ENCODE measurements around the gene GPRIN3. TPM values are rescaled to one million over a fixed set of nuclear protein-coding genes. Genes with fewer than 3 reads are reported as not detected.

GPRIN3 gene
- total and polyA plus RNA-seq, 3 donors from 2014 or later = 0.58 to 2.5 (median 2.2) TPM

DNA sequence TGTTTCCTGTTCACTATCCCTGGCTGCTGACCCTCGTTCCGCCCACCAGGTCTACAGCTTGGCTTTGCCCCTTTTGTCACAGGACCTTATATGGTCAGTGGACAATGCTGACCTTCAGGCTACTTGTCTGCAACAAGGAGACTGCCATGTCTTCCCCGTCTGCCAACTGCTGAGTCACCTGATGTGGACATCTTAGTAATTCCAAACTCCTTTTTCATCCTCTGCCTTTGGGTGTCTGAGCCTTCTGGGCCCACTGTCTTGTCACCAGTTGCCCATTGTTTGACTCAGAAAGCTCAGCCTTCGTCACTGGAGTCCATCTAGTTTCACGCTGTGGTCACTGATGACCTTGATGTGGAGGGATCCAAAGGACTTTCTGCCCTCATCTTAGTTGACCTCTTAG lies 30.2 kb downstream of the GPRIN3 start:
- intact Hi-C loops (cut with DNase I; ENCODE audit: low total_unique reads) = no loop called here
- no peak overlapping the region for H3K4me3 ChIP-seq
- TF ChIP-seq POLR2A (IDR thresholded peaks at IDR 0.05) = no peak
- H3K27me3 ChIP-seq = no peaks in the 10 kb centered on the region
- no peaks in the 10 kb centered on the region for H3K4me1 ChIP-seq
- 93 to 98% methylated on average over 5 of the region's 5 CpGs for WGBS, 2 donors
- H3K27ac ChIP-seq = no peak overlapping the region
- no peaks in the 10 kb centered on the region for H3K9me3 ChIP-seq
- no peak for DNase-seq
- no peaks in the 10 kb centered on the region for H3K36me3 ChIP-seq (ENCODE audit: low read depth, missing control alignments)

DNA sequence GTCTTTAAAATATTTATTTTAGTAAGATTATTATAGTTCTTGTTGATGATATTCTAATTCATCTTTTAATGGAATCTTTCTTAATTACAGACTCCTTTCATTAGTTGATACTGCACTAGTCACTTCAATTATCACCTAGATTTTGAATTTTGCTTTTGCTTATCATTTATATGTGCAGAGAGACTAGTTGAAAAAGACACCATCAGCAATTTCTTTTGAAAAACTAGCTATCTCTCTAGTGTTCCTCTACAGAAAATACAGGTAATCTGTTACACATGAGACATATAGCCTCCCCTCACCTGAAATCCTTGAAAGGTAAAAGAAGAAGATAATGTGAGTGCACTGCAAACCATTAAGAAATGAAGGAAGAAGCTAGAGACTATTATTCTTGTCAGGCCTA lies 31.3 kb downstream of the GPRIN3 start:
- H3K9me3 ChIP-seq = no peaks in the 10 kb centered on the region
- H3K27ac ChIP-seq = no peak overlapping the region
- H3K4me1 ChIP-seq = no peaks in the 10 kb centered on the region
- TF ChIP-seq, protein P1, sequence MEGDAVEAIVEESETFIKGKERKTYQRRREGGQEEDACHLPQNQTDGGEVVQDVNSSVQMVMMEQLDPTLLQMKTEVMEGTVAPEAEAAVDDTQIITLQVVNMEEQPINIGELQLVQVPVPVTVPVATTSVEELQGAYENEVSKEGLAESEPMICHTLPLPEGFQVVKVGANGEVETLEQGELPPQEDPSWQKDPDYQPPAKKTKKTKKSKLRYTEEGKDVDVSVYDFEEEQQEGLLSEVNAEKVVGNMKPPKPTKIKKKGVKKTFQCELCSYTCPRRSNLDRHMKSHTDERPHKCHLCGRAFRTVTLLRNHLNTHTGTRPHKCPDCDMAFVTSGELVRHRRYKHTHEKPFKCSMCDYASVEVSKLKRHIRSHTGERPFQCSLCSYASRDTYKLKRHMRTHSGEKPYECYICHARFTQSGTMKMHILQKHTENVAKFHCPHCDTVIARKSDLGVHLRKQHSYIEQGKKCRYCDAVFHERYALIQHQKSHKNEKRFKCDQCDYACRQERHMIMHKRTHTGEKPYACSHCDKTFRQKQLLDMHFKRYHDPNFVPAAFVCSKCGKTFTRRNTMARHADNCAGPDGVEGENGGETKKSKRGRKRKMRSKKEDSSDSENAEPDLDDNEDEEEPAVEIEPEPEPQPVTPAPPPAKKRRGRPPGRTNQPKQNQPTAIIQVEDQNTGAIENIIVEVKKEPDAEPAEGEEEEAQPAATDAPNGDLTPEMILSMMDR (IDR thresholded peaks at IDR 0.05) = no peak
- TF ChIP-seq POLR2A (IDR thresholded peaks at IDR 0.05) = no peak
- no peaks in the 10 kb centered on the region for H3K36me3 ChIP-seq (ENCODE audit: low read depth, missing control alignments)
- intact Hi-C loops (cut with DNase I; ENCODE audit: low total_unique reads) = no loop called here
- no peak for DNase-seq
- H3K27me3 ChIP-seq = no peaks in the 10 kb centered on the region
- H3K4me3 ChIP-seq = no peak overlapping the region

DNA sequence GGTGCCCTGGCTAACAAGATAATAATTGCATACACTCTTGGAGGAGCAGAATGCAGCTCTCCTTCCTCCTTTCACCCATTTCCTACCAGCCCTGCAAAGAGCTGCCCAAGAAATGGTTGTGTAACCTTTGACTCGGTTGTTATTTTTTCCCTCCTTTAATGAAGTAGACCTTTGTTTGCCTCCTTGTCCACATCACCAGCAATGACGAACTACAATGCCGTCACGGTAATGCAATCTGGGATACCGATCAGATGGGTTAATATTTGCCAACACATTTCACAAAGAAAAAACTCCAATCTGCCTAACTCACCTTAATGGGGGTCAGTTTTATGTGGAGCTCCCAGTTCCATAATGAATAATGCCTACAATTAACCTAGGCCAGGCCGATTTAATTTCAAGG lies 32.0 kb downstream of the GPRIN3 start:
- intact Hi-C loops (cut with DNase I; ENCODE audit: low total_unique reads) = no loop called here
- TF ChIP-seq POLR2A (IDR thresholded peaks at IDR 0.05) = no peak
- TF ChIP-seq, protein P1 (IDR thresholded peaks at IDR 0.05) = no peak

DNA sequence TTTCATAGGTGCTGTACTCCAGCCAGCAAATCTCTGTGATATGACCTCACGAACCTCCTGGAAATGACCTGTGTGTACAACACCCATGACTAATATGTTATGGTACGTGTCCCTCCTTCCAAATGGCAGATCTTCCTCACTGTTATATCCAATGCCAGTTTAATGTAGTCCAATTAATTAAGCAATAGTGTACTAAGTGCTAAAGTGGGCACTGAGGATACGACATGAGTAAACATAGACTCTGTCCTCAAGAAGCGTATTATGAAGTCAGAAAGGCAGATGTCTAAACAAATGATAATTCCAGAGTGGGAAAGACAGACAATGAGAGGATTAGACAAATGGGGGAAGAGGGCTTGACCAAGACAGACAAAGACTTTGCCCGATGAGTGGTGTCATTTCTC lies 33.9 kb downstream of the GPRIN3 start:
- TF ChIP-seq, protein P1 (IDR thresholded peaks at IDR 0.05) = no peak
- TF ChIP-seq POLR2A (IDR thresholded peaks at IDR 0.05) = no peak
- 94 to 95% methylated on average over 5 of the region's 5 CpGs for WGBS, 2 donors
- no peaks in the 10 kb centered on the region for H3K4me1 ChIP-seq
- H3K27ac ChIP-seq = no peak overlapping the region
- H3K27me3 ChIP-seq = no peaks in the 10 kb centered on the region
- intact Hi-C loops (cut with DNase I; ENCODE audit: low total_unique reads) = no loop called here
- no peaks in the 10 kb centered on the region for H3K36me3 ChIP-seq (ENCODE audit: low read depth, missing control alignments)
- no peaks in the 10 kb centered on the region for H3K9me3 ChIP-seq
- no peak overlapping the region for H3K4me3 ChIP-seq
- no peak for DNase-seq

More for the DNA sequence above, 32.0 kb downstream of the GPRIN3 start:
- no peaks in the 10 kb centered on the region for H3K27me3 ChIP-seq
- H3K27ac ChIP-seq = no peak overlapping the region
- no peaks in the 10 kb centered on the region for H3K4me1 ChIP-seq
- WGBS, 2 donors = 79 to 87% methylated on average over 6 of the region's 6 CpGs
- DNase-seq = no peak
- no peak overlapping the region for H3K4me3 ChIP-seq
- H3K9me3 ChIP-seq = no peaks in the 10 kb centered on the region
- H3K36me3 ChIP-seq (ENCODE audit: low read depth, missing control alignments) = no peaks in the 10 kb centered on the region

DNA sequence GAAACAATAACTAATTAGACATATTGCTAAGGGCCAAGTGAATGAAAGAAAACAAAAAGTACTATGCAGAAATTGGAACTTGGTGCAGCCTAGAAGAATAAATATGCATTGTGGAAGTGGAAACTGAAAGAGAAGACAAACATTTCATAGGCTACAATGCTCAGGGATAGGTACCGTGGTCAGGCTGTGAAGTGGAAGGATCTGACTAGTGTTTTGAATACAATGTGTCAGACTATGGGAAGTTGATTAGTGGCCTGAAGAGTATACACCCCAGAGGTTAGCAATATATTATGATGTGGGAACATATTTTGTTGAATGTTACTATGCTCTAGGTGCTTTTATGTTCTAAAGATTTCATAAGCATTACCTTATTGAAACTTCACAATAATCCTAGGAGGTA lies 36.8 kb downstream of the GPRIN3 start:
- WGBS, 2 donors = 83 to 88% methylated on average over 1 of the region's 1 CpG
- no peaks in the 10 kb centered on the region for H3K9me3 ChIP-seq
- intact Hi-C loops (cut with DNase I; ENCODE audit: low total_unique reads) = no loop called here
- no peak for TF ChIP-seq POLR2A (IDR thresholded peaks at IDR 0.05)
- TF ChIP-seq, protein P1 (IDR thresholded peaks at IDR 0.05) = no peak
- H3K4me3 ChIP-seq = no peak overlapping the region
- no peak overlapping the region for H3K27ac ChIP-seq
- no peaks in the 10 kb centered on the region for H3K27me3 ChIP-seq
- no peaks in the 10 kb centered on the region for H3K36me3 ChIP-seq (ENCODE audit: low read depth, missing control alignments)
- DNase-seq = no peak
- H3K4me1 ChIP-seq = no peaks in the 10 kb centered on the region

Data from testis (tissue), 3 donors.